Measurements from ENCODE around the gene TK2.
A peak's percentile ranks its signal among the peaks of the same experiment; 100 is the strongest.
"Not testable (repeated sequence)": the region's sequence is repeated elsewhere in the genome, so short reads cannot be mapped to it uniquely, and the experiment has no call there.

The TK2 gene

DNA sequence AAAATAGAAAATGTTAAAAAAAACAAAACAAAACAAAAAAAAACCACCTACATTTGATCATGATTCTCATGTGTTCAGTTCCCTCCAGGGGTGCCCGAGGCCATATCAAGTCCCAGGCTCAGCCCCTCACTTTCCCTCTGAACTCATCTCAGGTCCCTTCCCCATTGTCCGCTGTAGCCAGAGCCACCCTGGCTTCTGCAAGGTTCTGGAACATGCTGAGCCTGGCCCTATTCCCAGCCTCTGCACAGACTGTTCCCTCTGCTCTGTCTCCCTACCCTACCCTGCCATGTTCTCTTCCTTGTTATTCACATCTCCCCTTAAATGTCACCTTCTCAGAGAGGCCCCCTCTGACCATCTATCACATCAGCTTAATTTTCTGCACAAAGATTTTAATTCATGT is 46.9 kb downstream of the TK2 start:
- no peak for DNase-seq

DNA sequence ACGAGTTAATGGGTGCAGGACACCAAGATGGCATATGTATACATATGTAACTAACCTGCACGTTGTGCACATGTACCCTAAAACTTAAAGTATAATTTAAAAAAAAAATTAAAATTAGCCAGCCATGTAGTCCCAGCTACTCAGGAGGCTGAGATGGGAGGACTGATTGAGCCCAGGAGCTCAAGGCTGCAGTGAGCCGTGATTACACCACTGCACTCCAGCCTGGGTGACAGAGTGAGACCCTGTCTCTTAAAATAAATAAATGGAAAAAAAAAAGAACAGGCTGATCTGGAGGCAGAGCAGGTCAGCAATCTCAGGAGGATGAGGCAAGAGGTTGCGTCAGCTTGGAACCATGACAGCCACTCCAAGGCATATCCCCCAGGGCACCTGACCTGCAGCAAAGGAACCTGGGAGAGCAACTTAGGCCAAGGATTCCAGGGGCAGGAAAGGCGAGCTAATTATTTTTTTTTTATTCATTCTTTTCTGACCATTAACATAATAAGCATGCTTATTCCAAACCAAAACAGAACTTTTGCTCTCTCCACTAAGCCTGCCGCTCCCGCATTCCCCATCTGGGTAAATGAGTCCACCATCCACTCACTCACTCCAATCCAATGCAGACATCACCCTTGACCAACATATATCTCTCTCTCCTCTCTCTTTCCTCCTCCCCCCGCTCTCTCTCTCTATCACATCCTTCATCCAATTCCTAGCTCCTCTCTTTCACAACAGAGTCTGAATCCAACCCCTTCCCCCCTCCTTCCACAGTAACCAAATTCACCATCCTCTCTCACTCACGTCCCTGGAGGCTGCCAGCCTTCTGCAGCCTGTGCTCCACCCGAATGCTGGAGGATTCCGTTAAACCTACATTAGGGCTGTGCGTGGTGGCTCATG is 47.7 kb downstream of the TK2 start:
- DNase-seq: peak in 3 of 4 experiments; percentile 32 to 58 (median 47)

DNA sequence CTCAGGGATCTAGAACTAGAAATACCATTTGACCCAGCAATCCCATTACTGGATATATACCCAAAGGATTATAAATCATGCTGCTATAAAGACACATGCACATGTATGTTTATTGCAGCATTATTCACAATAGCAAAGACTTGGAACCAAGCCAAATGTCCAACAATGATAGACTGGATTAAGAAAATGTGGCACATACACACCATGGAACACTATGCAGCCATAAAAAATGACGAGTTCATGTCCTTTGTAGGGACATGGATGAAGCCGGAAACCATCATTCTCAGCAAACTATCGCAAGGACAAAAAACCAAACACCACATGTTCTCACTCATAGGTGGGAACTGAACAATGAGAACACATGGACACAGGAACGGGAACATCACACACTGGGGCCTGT is 48.4 kb downstream of the TK2 start:
- DNase-seq: not testable (repeated sequence)

DNA sequence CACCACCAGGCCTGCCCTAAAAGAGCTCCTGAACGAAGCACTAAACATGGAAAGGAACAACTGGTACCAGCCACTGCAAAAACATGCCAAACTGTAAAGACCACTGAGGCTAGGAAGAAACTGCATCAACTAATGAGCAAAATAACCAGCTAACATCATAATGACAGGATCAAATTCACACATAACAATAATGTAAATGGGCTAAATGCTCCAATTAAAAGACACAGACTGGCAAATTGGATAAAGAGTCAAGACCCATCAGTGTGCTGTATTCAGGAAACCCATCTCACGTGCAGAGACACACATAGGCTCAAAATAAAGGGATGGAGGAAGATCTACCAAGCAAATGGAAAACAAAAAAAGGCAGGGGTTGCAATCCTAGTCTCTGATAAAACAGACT is 52.0 kb downstream of the TK2 start:
- DNase-seq: not testable (repeated sequence)

DNA sequence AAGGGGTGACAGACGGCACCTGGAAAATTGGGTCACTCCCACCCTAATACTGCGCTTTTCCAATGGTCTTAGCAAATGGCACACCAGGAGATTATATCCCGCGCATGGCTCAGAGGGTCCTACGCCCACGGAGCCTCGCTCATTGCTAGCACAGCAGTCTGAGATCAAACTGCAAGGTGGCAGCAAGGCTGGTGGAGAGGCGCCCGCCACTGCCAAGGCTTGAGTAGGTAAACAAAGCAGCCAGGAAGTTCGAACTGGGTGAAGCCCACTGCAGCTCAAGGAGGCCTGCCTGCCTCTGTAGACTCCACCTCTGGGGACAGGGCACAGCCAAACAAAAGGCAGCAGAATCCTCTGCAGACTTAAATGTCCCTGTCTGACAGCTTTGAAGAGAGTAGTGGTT is 53.7 kb downstream of the TK2 start:
- not testable (repeated sequence) for DNase-seq

DNA sequence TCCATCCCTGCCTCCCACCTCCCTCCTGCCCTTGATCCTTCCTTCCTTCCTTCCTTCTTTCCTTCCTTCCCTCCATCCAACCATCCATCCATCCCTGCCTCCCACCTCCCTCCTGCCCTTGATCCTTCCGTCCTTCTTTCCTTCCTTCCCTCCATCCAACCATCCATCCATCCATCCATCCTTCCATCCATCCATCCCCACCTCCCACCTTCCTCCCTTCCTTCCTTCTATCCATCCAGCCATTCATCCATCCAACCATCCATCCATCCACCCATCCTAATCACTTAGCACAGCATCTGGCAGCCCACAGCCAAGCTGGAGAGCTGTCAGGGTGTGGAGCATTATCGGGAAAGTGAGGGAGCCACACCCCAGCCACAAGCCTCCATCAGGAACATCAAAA is 54.5 kb downstream of the TK2 start:
- DNase-seq: no peak

DNA sequence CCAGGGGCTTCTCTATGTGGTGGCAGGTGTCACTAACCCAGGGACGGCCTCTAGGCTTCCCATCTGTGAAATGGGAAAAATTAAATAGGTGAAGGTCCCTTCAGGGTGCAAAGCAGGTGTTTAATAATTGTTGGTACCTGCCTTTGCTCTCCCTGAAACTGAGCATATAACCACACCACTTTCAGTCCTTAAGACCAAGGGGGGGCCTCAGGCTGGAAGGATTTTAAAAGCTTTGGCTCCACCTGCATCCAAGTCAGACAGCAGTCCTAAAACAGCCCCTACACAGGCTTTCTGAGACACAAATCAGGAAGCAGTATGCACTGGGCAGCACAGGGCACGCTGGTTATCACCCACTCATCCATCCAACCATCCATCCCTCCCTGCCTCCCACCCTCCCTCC is 55.0 kb downstream of the TK2 start:
- no peak for DNase-seq

DNA sequence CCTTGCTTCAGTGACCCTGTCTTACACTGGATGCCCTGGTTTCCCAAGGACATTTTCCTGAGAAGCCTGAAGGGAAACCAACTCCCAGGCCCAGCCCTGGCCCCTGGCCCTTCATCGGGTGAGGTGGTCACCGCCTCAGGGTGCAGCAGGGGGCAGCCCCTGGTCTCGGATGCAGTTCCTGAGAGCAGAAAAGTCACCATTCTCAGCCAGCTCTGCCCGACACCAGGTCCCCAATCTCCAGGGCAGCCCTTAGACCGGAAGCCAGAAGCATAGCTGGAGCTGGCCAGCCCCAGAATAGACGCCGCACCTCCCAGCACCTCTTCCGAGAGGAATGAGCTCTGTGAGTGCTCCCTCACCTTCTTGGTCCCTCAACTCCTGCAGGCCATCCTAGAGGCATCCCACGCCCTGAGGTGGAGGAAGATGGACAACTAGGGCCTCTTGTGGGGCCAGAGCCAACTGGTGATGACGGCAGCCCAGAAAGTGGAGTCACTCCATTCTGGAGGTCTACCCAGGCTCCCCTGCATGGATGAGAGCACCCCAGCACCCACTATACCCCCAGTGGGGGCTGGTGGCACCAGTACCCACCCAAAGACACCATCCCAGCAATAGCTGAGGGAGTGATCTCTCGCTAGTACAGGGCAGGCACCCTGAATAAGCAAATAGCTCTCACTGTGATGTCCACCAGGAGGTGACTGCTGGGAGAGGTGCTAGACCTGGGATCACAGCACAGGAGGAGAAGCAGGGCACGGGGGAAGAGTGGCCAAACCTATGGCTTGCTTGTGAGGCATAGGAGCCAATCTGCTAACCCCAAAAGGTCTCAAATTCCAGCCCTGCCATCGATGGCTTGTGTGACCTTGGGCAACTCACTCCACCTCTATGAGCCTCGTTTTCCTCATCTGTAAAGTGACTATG is 56.2 kb downstream of the TK2 start:
- DNase-seq: no peak

DNA sequence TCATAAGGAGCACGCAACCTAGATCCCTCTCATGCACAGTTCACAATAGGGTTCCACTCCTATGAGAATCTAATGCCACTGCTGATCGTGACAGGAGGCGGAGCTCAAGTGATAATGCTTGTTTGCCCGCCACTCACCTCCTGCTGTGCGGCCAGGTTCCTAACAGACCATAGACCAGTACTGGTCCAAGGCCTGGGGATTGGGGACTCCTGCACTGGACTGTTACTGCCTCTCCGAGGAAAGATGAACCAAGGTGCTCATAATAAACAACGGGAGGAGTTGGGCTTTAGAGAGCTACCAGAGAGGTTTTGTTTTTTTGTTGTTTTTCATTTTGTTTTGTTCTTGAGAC is 58.2 kb downstream of the TK2 start:
- DNase-seq: no peak

DNA sequence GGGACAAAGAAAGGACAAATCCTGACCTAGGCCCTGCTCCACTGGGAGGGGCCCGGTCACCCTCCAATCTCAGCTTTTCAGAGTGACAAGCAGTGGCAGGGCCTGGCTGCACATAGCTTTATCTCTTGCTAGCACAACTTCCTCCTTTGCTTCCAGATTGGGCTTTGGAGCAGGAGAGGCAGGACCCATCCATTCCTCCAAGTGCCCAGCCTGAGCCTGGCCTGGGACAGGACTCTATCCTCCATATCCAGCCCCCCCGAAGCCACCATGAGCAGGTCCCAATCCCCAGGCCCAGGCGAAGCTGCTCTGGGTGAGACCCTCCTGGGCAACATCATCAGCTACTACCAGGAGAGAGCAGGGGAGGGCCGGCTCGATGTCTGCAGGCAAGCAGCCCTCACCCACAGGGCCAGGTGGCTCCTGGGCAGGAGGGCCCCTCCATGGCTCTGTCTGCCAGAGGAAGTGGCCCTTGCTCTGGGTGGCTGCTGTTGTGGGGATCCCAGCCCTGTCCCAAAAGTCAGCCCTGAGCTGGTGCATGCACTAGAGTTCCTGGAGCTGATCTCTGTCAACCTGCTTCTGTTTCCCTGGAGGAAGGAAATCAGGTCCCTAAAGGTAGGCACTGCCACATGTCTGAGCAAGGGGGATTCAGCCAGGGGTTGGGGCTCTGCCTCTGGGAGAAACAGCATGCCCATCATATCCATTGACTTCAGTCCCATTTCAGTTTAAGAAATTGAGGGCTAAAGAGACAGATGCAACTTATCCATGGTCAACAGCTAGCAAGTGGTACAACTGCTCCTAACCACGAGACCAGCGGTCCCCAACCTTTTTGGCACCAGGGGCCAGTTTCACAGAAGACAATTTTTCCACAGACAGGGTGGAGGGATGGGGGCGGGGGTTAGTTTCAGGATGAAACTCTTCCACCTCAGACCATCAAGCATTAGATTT is 58.9 kb downstream of the TK2 start:
- DNase-seq: peak in 1 of 4 experiments; percentile 31

DNA sequence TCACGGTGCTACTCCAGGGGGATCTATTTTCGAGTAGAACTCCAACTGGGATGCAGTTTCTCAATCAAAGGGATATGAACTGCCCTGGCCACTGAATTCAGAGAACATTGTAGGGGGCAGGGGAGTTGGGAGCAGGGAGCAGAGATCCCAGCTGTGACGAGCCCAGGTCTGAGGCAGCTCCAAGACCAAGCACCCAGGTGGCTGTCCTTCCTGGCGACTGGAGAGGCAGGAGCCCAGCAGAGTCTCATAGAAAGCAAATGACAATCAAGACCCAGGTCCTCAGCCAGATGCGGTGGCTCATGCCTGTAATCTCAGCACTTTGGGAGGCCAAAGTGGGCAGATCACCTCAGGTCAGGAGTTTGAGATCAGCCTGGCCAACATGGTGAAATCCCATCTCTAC is 60.1 kb downstream of the TK2 start:
- no peak for DNase-seq

DNA sequence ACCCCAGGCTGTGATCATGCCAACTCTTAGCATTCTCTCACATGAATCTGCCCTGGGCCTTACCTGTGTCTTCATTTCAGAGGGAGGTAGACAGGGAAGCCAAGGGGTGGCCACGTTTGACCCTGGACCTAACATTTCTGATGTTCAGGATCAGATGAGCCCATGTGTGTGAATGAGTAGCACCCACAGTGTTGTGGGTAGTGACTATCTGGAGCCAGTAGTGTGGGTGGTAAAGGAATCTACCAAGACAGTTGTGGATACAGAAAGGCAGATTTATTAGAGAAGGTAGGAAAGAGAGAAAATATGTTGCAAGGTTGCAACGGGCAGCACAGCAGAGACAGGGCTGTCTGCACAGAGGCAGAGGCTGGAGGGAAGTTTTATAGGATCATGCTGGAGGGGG is 60.5 kb downstream of the TK2 start:
- no peak for DNase-seq

DNA sequence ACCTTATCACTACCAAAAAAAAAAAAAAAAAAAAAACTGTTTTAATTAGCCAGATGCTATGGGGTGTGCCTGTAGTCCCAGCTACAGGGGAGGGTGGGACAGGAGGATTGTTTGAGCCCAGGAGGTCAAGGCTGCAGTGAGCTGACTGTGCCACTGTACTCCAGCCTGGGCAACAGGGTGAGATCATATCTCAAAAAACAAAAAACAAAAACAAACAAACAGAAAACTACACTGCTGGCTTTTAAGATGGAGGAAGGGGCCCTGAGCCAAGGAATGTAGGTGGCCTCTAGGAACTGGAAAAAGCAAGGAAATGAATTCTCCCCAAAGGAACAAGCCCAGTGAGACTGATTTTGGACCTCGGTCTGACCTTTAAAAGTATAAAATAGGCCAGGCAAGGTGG is 61.4 kb downstream of the TK2 start:
- DNase-seq: no peak

DNA sequence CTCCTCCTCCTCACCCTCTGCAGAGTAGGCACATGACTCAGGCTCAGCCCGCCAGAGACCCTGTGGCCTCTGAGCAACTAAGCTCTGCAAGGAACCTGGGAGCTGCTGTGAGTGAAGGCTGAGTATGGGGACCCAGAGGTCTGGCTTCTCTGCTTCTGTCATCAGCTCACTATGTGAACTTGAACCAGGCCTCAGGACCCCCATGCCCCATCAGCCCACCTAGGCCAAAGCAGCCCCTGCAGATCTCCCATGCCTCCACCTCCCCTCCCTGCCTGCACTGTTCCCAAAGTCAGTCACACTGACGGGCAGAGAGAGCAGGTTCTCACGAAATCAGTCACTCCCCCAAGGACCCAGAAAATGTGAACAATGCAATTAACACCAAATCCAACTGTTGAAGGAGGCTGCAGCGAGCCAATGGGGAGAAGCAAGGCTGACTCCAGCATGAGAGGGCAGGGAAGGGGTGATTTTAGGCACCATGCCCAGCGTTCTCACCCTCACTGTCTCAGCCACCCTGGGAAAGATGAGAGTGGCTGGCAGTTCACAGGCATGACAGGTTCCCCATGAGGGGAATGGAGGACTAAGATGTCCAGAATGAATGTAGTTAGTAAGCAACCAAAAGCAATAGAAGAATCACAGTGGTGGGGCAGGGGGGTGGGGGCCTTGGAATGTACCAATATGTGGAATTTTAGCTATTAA is 62.2 kb downstream of the TK2 start:
- no peak for DNase-seq

DNA sequence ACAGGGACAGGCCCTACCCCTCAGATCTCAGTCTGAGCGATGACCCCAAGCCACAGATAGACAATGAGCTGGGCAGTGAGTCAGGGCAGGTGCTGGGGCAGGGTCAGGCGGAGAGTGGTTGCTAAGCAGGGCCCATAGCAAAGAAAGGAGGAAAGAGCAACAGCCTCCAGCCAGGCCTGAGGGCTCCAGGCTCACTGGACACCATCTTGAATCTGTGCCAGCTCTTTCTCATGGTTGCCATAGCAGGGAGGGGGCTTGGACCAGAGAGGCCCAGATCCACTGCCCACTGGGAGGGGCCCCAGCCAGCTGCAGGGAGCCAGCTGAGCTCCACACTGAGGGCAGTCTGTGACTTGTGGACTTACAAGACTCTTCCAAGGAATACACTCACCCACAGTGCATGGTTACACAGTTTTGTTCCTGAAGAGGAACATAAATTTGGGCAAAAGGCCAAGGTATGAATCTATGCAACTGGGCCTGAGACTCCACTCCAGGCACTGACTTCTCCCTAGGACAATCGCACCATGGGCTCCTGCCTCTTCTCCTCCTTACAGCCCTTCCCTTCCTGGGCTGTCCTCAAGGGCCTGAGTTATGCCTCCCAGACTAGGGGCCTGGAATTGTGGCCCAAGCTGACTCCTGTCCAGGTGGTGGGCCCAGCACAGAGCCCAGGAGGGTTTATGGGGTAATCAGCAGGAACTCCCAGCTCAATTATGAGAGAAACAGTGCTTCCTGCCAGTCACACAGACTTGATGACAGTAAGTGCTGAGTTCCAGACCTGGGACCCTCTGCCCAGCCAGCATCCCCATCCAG is 62.9 kb downstream of the TK2 start:
- peak; percentile 78 to 94 (median 86) for DNase-seq

DNA sequence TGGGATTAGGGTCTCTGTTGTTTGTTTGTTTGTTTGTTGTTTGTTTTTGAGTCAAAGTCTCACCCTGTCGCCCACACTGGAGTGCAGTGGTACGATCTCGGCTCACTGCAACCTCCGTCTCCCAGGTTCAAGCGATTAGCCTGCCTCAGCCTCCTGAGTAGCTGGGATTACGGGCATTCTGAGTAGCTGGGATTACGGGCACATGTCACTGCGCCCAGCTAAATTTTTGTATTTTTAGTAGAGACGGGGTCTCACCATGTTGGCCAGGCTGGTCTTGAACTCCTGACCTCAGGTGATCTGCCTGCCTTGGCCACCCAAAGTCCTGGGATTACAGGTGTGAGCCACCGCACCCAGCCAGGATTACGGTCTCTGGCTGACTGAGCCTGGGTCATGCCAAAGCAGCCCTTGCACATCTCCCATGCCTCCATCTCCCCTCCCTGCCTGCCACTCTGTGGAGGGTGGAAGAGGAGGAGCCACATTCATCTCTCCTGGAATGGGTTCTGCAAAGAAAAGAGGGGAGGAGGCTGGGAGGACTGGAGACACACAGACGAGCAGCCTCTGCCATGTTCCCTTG is 63.6 kb downstream of the TK2 start:
- no peak for DNase-seq

DNA sequence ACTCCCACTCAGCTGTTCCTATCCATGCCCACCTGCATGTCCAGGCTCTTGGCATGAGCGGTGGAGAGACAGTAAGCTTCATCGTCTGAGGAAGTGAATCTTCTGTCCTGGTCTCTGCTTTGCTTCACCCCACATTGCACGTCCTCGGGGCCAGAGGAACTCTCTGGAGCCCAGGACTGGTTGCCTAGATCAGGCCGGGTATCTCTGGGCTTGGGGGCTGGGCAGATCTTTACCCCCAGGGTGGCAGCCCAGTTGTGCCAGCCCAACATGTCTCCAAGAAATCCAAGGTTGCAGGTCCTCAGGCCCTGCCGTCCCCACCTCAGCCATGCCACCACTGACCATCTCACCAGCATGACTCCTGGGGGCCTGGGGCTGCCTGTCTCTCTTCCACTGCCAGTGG is 64.5 kb downstream of the TK2 start:
- DNase-seq: peak in 3 of 4 experiments; percentile 35 to 57 (median 42)

DNA sequence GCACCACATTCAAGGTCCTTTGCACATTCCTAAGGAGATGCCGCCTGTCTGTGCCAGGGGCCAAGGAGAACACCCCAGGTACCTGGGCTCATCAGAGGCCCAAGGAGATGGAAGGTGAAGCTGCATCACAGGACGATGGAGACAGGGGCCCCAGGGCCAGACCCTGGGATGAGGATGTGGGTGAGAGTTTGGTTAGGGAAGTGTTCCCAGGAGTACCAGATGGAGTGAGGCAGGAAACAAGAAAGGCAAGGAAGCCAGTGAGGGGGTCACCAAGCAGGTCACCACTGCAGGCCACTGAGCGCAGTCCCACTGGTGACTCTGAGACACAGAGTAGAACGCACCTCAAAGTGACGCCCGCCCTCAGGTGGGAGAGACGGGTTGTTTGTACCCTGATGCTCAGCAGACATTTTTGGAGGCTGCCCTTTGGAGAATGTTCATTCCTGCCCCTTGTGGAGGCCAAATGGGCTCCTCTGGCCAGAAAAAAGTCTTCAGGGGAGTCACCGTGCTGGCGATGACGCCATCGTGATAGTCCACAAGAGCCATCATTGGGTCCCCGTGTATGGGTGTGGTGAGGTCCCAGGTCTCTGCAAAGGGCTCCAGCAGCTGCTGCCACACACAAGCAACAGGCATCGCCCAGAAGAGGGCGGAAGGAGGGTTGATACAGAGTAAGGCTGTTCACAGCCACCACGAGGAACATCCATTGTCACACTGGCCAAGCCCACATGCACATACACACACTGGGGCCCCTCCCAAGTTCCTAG is 65.3 kb downstream of the TK2 start:
- DNase-seq: no peak

DNA sequence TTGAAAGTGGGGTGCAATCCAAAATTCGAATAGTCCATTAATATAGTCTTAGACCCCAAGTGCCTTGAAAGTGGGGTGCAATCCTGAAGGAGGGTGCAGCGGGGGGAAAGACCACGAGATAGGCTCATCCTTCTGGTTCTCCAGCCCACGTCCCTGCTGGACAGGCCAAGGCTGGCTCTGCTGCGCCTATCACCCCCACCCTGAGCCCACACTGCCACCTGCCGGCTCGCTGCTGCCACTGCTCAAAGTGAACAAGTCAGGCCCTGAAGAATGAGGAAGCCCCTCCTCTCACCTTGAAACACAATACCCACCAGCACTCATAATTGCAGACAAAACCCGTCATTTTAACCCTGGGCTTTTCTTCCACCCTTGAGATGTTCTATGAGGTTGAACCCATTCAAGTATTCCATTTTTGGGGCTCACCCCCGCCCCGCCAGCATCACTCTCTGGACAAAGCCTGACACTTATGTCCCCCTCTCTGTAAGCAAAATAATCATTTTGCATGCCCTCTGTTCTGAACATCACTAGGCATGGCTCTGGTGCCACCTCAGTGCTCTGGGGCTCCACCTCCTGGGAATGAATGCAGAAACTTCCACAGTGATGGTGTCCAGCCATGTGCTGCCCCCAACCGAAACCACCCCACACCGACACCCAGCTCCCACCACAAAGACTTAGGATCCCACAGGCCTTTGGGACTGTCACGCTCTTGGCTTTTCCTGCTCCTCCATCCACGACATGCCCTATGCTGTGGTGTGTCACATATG is 66.1 kb downstream of the TK2 start:
- DNase-seq: peak; percentile 83 to 91 (median 87)

Measured in suppressor macrophage (primary cell).